ENCODE results near the gene ADAMTS4.
A peak's percentile ranks its signal among the peaks of the same experiment; 100 is the strongest.

Gene ADAMTS4

DNA sequence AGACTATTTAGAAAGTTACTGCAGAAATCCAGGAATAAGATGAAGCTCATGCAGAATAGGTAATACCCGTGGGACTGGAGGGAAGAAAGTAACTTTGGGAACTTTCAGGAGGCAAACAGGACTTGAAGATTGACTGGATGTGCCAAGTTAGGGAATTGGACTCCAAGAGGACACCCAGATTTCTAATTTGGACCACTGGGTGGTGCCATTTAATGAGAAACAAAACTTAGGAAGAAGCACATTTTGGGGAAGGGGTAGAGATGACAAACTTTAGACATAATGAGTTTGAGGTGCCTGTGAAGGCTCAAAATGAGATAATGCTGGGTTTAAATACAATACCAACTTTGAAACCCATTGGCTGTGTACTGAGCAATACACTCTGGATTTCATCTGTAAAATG, 18.2 kb downstream of the ADAMTS4 start:
- CTCF ChIA-PET = interaction anchor here (1.1 to 5.4 kb wide), 6 partner anchors 11 to 202 kb away, joined by 4 to 67 read pairs (median 19); partner anchors contain the start of genes NDUFS2 and TOMM40L
- DNase-seq (ENCODE audit: low read depth, low spot score) = no peak
- POLR2A ChIA-PET = no interaction called here

GRCh38 chr1:161179698-161180097, 19.2 kb downstream of the ADAMTS4 start:
- ChIA-PET CTCF (interaction anchor here (1.9 to 5.4 kb wide), 5 partner anchors 10 to 203 kb away, joined by 12 to 67 read pairs (median 24); partner anchors contain the start of gene TOMM40L), POLR2A (no interaction called here)
- H3K4me3 ChIP-seq (ENCODE audit: low read depth, low read length) = no peak overlapping the region
- no peak for DNase-seq (ENCODE audit: low read depth, low spot score)
- TF ChIP-seq, protein P1, sequence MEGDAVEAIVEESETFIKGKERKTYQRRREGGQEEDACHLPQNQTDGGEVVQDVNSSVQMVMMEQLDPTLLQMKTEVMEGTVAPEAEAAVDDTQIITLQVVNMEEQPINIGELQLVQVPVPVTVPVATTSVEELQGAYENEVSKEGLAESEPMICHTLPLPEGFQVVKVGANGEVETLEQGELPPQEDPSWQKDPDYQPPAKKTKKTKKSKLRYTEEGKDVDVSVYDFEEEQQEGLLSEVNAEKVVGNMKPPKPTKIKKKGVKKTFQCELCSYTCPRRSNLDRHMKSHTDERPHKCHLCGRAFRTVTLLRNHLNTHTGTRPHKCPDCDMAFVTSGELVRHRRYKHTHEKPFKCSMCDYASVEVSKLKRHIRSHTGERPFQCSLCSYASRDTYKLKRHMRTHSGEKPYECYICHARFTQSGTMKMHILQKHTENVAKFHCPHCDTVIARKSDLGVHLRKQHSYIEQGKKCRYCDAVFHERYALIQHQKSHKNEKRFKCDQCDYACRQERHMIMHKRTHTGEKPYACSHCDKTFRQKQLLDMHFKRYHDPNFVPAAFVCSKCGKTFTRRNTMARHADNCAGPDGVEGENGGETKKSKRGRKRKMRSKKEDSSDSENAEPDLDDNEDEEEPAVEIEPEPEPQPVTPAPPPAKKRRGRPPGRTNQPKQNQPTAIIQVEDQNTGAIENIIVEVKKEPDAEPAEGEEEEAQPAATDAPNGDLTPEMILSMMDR (IDR thresholded peaks at IDR 0.05; ENCODE audit: insufficient read depth, low read length, missing control alignments) = no peak

More for the DNA sequence above, 18.2 kb downstream of the ADAMTS4 start:
- H3K4me3 ChIP-seq (ENCODE audit: low read depth, low read length) = no peak overlapping the region
- TF ChIP-seq, protein P1 (IDR thresholded peaks at IDR 0.05; ENCODE audit: insufficient read depth, low read length, missing control alignments) = peak; percentile 11

DNA sequence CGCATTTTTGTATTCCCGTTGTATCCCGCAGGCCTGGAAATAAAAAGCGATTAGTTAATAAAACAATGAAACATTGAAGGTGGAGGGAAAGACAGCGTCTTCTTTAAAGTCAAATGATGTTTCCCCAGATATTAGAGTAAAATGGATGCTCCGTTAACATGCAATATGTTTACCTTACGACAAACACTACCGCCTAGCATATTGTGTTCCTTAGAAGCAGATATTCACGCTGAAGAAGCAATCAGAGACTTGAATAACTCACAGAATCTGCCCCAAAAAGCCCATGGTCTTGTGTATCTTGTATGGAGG, 21.0 kb downstream of the ADAMTS4 start:
- ChIA-PET CTCF (interaction anchor here (1.1 to 3.4 kb wide), 4 partner anchors 12 to 24 kb away, joined by 3 to 25 read pairs (median 13); partner anchors contain the start of genes NDUFS2 and PPOX), POLR2A (no interaction called here)
- no peak overlapping the region for H3K4me3 ChIP-seq (ENCODE audit: low read depth, low read length)
- TF ChIP-seq, protein P1 (IDR thresholded peaks at IDR 0.05; ENCODE audit: insufficient read depth, low read length, missing control alignments) = no peak
- no peak for DNase-seq (ENCODE audit: low read depth, low spot score)

DNA sequence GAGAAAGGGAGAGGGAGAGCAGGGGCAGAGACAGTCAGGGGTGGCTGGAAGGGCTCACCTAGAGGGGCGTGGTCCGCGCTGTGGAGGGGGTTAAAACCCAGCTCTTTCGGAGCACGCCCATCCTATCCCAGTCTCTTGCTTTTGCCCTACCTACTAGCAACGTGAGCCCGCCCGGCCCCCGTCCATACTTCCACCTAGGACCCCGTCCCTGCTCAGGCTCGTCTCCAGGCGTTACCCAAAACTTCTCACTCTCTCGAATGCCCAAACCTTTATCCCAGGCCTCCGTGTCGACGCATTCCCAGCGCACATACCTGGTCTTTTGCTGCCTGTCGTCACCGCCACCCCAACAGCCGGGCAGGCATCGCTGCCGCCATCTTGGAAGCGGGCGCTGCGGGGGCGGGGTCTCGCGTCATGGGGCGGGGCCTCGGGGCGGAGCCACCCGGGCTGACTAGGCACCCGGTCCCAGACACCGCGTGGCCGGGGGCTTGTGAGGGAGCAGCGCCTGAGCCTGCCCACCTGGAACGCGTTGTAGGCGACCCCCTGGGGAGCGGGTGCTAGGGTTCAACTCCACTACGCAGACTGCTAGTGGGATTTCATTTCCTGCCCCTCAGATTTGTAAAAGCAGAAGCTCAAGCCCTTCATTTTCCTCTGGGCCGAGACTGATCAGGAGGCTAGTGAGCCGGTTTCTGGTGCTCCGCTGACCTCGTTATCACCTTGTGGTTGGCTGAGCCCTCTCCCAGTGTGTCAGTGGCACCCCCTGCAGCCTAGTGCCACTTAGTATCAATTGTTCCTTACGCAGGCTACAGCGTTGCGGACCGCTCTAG, 21.5 kb downstream of the ADAMTS4 start, which contains the start of gene B4GALT3:
Gene B4GALT3 (minus strand): TSS at position 396 of the 824 bp plus-strand sequence. CDS start 1,447 bp downstream, outside the sequence.
- POLR2A ChIA-PET = interaction anchor here (2.0 kb wide), 1 partner anchor 11 kb away, joined by 10 read pairs; the partner anchor contains the start of gene PPOX
- H3K4me3 ChIP-seq (ENCODE audit: low read depth, low read length) = peak within 1 kb of the TSS; percentile 99
- CTCF ChIA-PET = interaction anchor here (1.0 to 3.4 kb wide), 5 partner anchors 11 to 204 kb away, joined by 3 to 25 read pairs (median 3); partner anchors contain the start of genes NDUFS2 and PPOX
- TF ChIP-seq, protein P1 (IDR thresholded peaks at IDR 0.05; ENCODE audit: insufficient read depth, low read length, missing control alignments) = no peak
- DNase-seq (ENCODE audit: low read depth, low spot score) = no peak

DNA sequence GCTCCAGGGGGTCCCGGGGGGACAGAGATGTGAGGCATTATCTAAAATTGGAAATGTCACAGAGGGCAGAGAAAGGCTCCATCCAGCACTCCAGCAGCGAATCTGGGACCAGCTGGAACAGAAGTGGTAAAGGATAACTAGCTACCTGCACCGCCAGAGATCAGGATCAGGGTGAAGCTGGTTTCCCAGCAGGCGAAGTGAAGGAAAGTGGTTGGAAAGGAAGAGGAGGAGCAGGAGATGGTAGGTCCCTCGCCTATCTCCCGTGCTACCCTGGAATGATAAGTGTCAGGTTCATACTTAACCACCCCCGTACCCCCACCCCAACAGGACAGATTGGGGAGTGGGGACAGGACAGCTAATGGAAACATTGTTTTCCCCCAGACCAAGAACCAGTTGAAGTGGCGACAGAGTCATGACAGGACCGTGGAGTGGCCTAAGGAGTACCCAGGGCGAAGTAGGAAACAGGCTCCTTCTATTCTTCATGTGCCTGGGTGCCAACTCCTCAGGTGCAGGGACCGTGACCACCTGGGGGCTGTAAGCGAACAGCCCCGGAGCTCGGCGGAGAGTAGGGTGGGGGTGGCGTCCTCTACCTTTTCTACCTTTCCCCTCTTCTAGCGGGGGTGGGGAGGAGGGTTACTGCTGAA, 22.3 kb downstream of the ADAMTS4 start:
- POLR2A ChIA-PET = interaction anchor here (2.0 kb wide), 1 partner anchor 10 kb away, joined by 10 read pairs; the partner anchor contains the start of gene PPOX
- CTCF ChIA-PET = interaction anchor here (1.0 to 3.4 kb wide), 5 partner anchors 10 to 205 kb away, joined by 3 to 25 read pairs (median 4); partner anchors contain the start of genes NDUFS2 and PPOX
- peak overlapping the region; percentile 99 for H3K4me3 ChIP-seq (ENCODE audit: low read depth, low read length)

More for the DNA sequence above, 22.3 kb downstream of the ADAMTS4 start:
- no peak for DNase-seq (ENCODE audit: low read depth, low spot score)
- TF ChIP-seq, protein P1 (IDR thresholded peaks at IDR 0.05; ENCODE audit: insufficient read depth, low read length, missing control alignments) = no peak

Measured in AG04449 (cell line).